ENCODE data around the gene PGAP6. TPM values are rescaled to one million over a fixed set of nuclear protein-coding genes. Genes with fewer than 3 reads are reported as not detected.

The PGAP6 gene
- total RNA-seq, 1 experiment from 2014 or later = 85.5 TPM

DNA sequence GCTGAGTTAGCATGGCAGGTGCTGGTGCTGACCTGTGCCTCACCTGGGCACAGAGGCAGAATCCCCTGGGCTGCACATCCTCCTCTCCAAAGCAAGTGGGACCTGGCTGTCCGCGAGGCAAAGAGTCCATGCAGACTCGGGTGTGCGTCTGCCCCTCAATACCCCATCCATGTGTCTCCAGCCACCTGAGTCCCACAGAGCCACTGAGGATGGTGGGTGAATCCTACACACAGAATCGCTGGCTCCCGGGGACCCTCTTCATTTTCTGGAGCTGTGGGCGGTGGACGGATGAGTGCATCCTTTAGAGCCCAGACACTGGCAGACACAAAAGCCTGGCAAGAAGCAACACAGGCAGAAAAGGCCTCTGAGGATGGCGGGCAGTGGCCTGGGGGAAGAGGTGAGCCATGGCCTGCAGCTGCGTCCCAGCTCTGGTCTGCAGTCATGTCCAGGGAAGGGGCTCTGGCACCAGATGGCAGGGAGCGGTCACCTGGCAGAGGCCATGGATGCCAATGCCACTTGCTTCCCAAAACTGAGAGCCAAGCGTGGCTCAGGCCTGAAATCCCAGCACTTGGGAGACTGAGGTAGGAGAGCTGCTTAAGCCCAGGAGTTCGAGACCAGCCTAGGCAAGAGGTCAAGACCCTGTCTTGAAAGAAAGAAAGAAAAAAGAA is 59.2 kb downstream of the PGAP6 start:
- no peak overlapping the region for H3K4me3 ChIP-seq (ENCODE audit: low read depth, low read length)
- intact Hi-C loops (cut with micrococcal nuclease; ENCODE audit: unreplicated experiment) = no loop called here
- H3K36me3 ChIP-seq (ENCODE audit: control insufficient read depth, insufficient read depth, low read length) = no peaks in the 10 kb centered on the region; the same call in 1 of the 2 replicates
- H3K36me3 Mint-ChIP-seq (ENCODE audit: insufficient read depth, unreplicated experiment) = peaks cover 20% of the 10 kb centered on the region
- POLR2A ChIA-PET = no interaction called here
- no peaks in the 10 kb centered on the region for H3K27me3 ChIP-seq (replicated peaks; ENCODE audit: control insufficient read depth, insufficient read depth, low read length)
- H3K9me3 Mint-ChIP-seq (ENCODE audit: unreplicated experiment) = no peaks in the 10 kb centered on the region
- no peaks in the 10 kb centered on the region for H3K4me1 Mint-ChIP-seq (ENCODE audit: low read depth, unreplicated experiment)
- no peaks in the 10 kb centered on the region for H3K4me1 ChIP-seq
- DNase-seq = no peak
- no peak overlapping the region for H3K4me3 Mint-ChIP-seq (ENCODE audit: unreplicated experiment)
- TF ChIP-seq, protein P1, sequence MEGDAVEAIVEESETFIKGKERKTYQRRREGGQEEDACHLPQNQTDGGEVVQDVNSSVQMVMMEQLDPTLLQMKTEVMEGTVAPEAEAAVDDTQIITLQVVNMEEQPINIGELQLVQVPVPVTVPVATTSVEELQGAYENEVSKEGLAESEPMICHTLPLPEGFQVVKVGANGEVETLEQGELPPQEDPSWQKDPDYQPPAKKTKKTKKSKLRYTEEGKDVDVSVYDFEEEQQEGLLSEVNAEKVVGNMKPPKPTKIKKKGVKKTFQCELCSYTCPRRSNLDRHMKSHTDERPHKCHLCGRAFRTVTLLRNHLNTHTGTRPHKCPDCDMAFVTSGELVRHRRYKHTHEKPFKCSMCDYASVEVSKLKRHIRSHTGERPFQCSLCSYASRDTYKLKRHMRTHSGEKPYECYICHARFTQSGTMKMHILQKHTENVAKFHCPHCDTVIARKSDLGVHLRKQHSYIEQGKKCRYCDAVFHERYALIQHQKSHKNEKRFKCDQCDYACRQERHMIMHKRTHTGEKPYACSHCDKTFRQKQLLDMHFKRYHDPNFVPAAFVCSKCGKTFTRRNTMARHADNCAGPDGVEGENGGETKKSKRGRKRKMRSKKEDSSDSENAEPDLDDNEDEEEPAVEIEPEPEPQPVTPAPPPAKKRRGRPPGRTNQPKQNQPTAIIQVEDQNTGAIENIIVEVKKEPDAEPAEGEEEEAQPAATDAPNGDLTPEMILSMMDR (IDR thresholded peaks at IDR 0.05; ENCODE audit: insufficient read depth in 1 of 2, low read depth in 1 of 2, low read length in 1 of 2, severe bottlenecking in 1 of 2, unreplicated experiment in 1 of 2) = no peak
- H3K27ac Mint-ChIP-seq (ENCODE audit: unreplicated experiment) = no peak overlapping the region
- CTCF ChIA-PET = interaction anchor here (1.8 kb wide), 1 partner anchor 30 kb away, joined by 8 read pairs; the partner anchor contains the start of gene AXIN1
- no TSS peak for BruUV-seq (replicated peaks)
- H3K9me3 ChIP-seq = no peaks in the 10 kb centered on the region
- no peaks in the 10 kb centered on the region for H3K27me3 Mint-ChIP-seq (ENCODE audit: insufficient read depth, unreplicated experiment)

DNA sequence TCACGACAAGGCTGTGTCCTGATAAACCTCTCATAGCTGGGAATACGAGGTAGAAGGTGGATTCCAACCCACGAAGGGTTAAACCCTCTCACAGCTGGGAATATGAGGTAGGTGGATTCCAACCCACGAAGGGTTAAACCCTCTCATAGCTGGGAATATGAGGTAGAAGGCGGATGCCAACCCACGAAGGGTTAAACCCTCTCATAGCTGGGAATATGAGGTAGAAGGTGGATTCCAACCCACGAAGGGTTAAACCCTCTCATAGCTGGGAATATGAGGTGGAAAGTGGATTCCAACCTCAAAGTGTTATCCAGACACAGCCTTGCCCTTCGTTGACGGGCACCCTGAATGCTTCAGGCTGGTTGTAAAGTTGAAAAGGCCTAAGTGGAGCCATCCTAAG is 60.2 kb downstream of the PGAP6 start:
- Histone ChIP-seq H3K4me1 (no peaks in the 10 kb centered on the region), H3K9me3 (no peaks in the 10 kb centered on the region), H3K27me3 (replicated peaks; ENCODE audit: control insufficient read depth, insufficient read depth, low read length) (no peaks in the 10 kb centered on the region), H3K36me3 (ENCODE audit: control insufficient read depth, insufficient read depth, low read length) (no peaks in the 10 kb centered on the region; the same call in 1 of the 2 replicates), H3K4me3 (ENCODE audit: low read depth, low read length) (no peak overlapping the region)
- BruUV-seq (replicated peaks) = no TSS peak
- Mint-ChIP-seq H3K27ac (ENCODE audit: unreplicated experiment) (no peak overlapping the region), H3K27me3 (ENCODE audit: insufficient read depth, unreplicated experiment) (no peaks in the 10 kb centered on the region), H3K4me3 (ENCODE audit: unreplicated experiment) (no peak overlapping the region), H3K9me3 (ENCODE audit: unreplicated experiment) (no peaks in the 10 kb centered on the region), H3K4me1 (ENCODE audit: low read depth, unreplicated experiment) (no peaks in the 10 kb centered on the region), H3K36me3 (ENCODE audit: insufficient read depth, unreplicated experiment) (peaks cover 20% of the 10 kb centered on the region)
- TF ChIP-seq, protein P1 (IDR thresholded peaks at IDR 0.05; ENCODE audit: insufficient read depth in 1 of 2, low read depth in 1 of 2, low read length in 1 of 2, severe bottlenecking in 1 of 2, unreplicated experiment in 1 of 2) = no peak
- ChIA-PET POLR2A (no interaction called here), CTCF (interaction anchor here (1.8 kb wide), 1 partner anchor 31 kb away, joined by 8 read pairs; the partner anchor contains the start of gene AXIN1)
- no peak for DNase-seq
- intact Hi-C loops (cut with micrococcal nuclease; ENCODE audit: unreplicated experiment) = no loop called here

Other genes starting within 250 kb of the PGAP6 start
- gene NPRL3, start 243.3 kb downstream of the PGAP6 start, total RNA-seq (2022) = 47.2 and 54.0 TPM in 2 replicates
- not detected in 2 replicates for gene HBZ, start 229.3 kb downstream of the PGAP6 start, total RNA-seq (2022)
- not detected in 2 replicates for gene HBM, start 216.0 kb downstream of the PGAP6 start, total RNA-seq (2022)
- 2.1 TPM in 1 of 2 replicates, not detected in the other for gene HBA2, start 209.1 kb downstream of the PGAP6 start, total RNA-seq (2022)
- 3.6 and 8.6 TPM in 2 replicates for gene HBA1, start 205.3 kb downstream of the PGAP6 start, total RNA-seq (2022)
- 7.0 and 9.2 TPM in 2 replicates for gene HBQ1, start 201.5 kb downstream of the PGAP6 start, total RNA-seq (2022)
- gene LUC7L, start 152.5 kb downstream of the PGAP6 start, total RNA-seq (2022) = 80.7 and 86.1 TPM in 2 replicates
- gene FAM234A, start 147.2 kb downstream of the PGAP6 start, total RNA-seq (2022) = 71.7 and 77.7 TPM in 2 replicates
- gene RGS11, start 106.0 kb downstream of the PGAP6 start, total RNA-seq (2022) = 5.3 and 8.9 TPM in 2 replicates
- 1.9 and 2.1 TPM in 2 replicates for gene ARHGDIG, start 101.4 kb downstream of the PGAP6 start, total RNA-seq (2022)
- 0.28 and 0.41 TPM in 2 replicates for gene PDIA2, start 98.8 kb downstream of the PGAP6 start, total RNA-seq (2022)
- 29.7 and 34.5 TPM in 2 replicates for gene AXIN1, start 29.3 kb downstream of the PGAP6 start, total RNA-seq (2022)
- gene MRPL28, start 11.4 kb downstream of the PGAP6 start, total RNA-seq (2022) = 82.4 and 91.2 TPM in 2 replicates
- 140 and 150 TPM in 2 replicates for gene NME4, start 15.2 kb upstream of the PGAP6 start, total RNA-seq (2022)
- 50.2 and 52.6 TPM in 2 replicates for gene DECR2, start 19.9 kb upstream of the PGAP6 start, total RNA-seq (2022)
- 31.3 and 35.8 TPM in 2 replicates for gene RAB11FIP3, start 43.7 kb upstream of the PGAP6 start, total RNA-seq (2022)
- gene CAPN15, start 145.7 kb upstream of the PGAP6 start, total RNA-seq (2022) = 85.3 and 87.9 TPM in 2 replicates
- 0.14 TPM in 1 of 2 replicates, not detected in the other for gene PRR35, start 178.4 kb upstream of the PGAP6 start, total RNA-seq (2022)
- not detected in 2 replicates for gene NHLRC4, start 185.0 kb upstream of the PGAP6 start, total RNA-seq (2022)
- 45.3 and 45.8 TPM in 2 replicates for gene PIGQ, start 188.0 kb upstream of the PGAP6 start, total RNA-seq (2022)
- gene RAB40C, start 208.1 kb upstream of the PGAP6 start, total RNA-seq (2022) = 18.7 and 19.1 TPM in 2 replicates
- 0.39 and 0.54 TPM in 2 replicates for gene WFIKKN1, start 249.0 kb upstream of the PGAP6 start, total RNA-seq (2022)